Fibroblast of skin of left quadriceps (primary cell): ENCODE data around the gene LRRC28.

ENCODE experiments used
- DNase-seq, 2 experiments: peaks; one replicate each; pipeline ENCODE4 v3.0.0-alpha.2; 2013; ENCODE audit warnings: low read depth in 2 of 2

Gene LRRC28

DNA sequence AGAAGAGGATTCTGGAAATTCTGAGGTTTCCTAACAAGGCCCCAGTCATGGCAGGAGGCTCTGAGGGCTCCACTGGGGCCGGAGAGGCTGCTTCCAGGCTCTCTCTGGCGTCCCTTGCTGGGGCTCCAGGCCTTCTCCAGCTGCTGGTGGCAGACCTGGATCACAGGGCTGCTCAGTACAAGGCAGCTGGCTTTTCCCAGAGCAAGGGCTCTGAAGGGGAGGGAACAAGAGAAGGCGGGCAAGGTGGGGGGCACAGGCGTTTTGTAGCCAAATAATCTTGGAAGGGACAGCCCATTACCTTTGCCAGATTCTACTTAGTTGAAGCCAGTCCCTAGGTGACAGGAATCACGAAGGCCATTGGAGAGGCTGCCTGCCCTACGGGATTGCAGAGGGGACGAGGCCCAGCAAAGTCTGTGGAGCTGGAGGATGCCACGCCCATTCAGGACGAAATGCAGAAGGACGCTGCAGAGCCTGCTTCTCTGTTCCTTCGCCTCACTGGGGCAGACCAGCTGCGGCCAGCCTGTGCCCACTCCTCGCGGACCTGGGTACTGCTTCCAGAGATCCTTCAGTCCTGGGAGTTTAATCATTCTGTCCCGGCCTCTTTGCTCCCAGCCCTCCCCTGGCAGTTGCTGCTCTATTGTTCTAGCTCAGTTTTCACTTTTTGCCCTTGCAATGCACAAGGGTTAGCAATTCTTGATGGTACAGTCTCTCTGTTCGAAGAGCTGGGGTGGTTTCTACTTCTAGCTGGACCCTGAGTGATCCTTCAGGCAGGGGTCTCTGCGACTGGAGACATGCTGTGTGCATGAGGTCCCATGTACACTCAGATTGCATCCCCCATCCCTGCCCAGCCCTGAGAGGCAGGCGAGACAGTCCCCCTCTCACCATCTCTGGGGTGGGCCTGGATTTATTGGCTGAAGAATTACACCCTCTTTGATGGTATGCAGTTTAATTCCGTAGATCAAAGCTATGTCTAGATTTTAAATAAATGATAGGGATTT, 165.2 kb downstream of the LRRC28 start:
- DNase-seq, result no peak

DNA sequence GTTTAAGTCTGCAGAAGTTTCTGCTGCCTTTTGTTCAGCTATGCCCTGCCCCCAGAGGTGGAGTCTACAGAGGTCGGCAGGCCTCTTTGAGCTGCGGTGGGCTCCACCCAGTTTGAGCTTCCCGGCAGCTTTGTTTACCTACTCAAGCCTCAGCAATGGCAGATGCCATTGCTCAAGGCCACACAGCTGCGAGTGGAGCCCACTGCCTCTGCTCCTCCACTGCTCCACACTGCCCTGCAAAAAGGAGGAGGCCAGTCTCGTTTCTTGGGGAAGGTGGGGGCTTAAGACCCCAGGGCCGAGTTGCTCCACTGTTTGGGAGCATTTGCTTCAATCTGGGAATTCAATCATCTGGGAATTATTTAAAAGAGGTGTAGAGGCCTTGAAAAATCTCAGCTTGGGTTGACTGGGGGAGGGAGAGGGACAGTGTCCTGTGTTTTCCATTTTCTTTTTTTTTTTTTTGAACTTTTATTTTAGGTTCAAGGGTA, 169.9 kb downstream of the LRRC28 start:
- no peak for DNase-seq

GRCh38 chr15:99421758-99422157, 170.5 kb downstream of the LRRC28 start:
- no peak for DNase-seq

DNA sequence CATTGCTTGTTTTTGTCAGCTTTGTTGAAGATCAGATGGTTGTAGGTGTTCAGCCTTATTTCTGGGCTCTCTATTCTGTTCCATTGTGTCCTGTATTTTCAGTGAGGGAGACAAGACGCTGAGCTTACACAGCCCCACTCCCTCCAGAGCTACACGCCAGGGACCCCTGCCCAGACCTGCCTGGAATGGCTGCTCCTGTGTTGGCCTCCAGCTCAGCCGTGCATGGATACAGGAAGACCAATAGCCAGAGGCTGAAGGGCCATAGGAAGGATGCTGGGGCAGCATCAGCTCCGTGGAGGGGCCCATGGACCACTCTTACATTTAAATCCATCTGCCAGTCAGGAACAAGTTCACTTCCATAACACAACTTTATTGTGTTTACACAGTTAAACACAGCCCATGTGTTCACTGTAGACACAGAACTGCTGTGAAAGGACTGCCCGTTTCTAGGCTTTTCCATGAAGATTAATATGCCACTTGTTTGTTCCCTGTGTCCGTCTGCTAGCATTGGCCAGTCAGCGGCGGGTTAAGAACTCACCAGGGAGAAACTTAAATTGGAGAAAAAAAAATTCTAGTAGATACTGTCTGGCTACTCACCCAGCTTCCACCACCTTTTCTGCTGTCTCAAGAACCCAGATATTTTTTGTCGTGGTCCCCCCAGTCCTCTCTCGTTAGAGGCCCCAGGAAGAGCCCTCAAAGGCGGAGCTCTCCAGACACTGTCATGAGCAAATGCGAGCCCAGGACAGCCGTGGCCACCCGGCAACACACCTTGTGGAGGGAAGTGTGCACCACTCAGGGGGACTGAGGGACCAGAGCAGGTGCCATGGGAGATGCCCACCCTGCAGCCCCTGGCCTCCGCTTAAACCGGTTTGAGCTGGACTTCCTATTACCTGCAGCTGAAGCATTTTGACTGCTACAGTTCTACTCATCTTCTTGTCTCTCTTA, 172.2 kb downstream of the LRRC28 start:
- DNase-seq, result no peak

- DNase-seq, result no peak
These were observed 172.9 kb downstream of the LRRC28 start for GRCh38 chr15:99424131-99424571.

- peak; percentile 67 for DNase-seq
These were observed 173.8 kb downstream of the LRRC28 start for GRCh38 chr15:99424978-99425656.

DNA sequence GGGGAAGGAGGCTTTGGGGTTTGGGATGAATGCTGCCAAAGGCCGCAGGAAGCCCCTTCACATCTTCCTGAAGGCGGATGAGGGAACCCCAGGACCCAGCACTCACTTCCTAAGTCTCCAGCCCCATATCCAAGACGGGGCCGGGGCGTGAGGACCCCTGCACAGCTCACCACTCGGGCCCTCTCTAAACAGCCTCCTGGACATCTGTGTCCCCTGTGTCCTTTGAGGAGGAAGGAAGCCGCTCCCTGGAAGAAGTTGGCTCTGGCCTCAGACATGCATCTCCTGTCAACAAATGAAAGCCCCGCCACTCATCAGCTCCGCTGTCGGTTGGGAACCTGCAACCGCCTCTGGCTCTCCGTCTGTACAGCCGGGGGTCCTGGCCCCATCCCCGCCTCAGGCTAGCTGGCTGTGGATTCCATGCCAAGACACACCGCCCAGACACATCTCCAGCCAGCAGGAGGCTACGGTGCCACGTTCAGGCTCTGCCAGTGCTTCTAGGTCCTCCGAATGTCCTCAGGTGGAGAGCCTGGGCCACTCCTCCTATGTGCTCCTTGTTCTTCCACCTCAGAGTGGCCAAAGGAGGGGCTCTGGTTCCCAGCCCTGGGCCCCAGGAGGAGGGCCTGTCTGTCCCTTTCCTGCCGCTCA, 174.5 kb downstream of the LRRC28 start:
- DNase-seq, result no peak

- no peak for DNase-seq
These were observed 175.3 kb downstream of the LRRC28 start for GRCh38 chr15:99426431-99427105.

- DNase-seq, result no peak
These were observed 175.9 kb downstream of the LRRC28 start for GRCh38 chr15:99427210-99427609.

DNA sequence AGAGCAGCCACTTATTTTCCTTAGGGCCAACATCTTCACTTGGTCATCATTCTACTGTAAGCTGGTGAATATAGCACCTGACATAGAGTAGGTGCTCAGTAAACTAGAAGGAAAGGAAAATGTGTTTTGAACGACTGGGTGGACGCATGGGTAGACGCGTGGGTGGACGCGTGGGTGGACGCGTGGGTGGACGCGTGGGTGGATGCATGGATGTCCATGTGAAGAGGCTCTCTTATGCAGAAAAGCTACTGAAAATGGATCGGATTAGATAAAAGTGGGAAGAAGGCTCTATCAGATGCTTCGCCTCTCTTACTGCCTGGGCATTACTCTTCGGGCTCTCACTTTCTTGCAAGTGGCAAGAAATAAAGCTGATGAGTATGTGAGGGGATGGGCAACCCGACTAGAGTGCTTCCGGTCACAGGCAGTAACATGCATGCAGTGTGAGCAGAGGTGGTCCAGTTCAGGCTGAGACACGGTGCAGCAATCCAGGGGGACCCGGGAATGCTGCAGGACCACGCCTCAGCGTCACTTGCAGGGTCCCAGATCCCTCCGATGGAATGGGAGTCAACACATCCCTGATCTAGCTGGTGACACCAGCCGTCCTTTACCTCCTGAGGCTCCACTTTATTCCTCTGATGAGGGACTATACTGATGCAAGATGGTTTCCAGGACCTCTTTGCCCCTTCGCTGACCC, 176.5 kb downstream of the LRRC28 start:
- DNase-seq, result no peak

DNA sequence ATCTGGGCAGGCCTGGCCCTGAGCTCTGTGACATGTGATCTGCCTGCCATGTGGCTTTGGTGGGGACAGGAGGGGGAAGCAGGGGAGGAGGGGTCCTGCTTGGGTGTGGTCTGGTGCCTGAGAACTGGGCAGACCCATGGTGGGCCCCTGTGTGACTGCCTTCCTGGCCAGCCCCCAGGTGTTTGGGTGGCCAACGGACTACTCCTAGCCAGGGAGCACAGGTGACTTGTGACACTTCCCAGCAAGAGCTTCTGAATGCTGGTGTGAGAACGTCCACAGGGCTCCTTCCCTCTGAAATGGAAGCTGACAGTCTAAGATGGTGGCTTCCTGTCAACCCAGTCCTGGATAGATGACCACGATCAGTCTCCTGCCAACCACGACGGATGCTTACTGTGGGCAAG, 178.4 kb downstream of the LRRC28 start:
- DNase-seq, result no peak

DNA sequence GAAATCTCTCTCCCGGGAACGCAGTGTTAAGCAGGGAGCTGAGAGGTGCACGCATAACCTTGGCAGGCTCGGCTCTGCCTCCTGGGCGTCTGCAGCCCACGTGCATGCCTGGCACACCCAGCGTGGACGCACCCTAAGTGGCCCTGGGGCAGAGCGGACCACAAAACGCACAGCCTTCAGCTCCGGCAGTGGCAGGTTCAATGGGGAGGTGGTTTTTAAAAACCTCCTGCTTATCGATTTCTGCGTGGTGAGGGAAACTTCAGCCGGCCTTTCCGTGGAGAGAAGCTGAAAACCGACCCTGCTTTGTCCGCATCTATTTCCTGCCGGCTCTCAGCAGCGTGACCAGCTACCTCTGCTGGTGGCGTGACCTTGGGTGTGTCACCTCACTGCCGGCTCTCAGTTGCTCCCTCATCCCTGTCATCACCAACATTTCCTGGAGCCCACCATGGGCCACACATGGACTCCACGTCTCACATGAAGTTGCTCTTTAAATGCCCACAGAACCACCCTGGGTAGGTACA, 179.7 kb downstream of the LRRC28 start:
- no peak for DNase-seq

GRCh38 chr15:99431661-99432091, 180.4 kb downstream of the LRRC28 start:
- DNase-seq, result no peak

GRCh38 chr15:99432271-99433025, 181.2 kb downstream of the LRRC28 start:
- DNase-seq, result no peak

DNA sequence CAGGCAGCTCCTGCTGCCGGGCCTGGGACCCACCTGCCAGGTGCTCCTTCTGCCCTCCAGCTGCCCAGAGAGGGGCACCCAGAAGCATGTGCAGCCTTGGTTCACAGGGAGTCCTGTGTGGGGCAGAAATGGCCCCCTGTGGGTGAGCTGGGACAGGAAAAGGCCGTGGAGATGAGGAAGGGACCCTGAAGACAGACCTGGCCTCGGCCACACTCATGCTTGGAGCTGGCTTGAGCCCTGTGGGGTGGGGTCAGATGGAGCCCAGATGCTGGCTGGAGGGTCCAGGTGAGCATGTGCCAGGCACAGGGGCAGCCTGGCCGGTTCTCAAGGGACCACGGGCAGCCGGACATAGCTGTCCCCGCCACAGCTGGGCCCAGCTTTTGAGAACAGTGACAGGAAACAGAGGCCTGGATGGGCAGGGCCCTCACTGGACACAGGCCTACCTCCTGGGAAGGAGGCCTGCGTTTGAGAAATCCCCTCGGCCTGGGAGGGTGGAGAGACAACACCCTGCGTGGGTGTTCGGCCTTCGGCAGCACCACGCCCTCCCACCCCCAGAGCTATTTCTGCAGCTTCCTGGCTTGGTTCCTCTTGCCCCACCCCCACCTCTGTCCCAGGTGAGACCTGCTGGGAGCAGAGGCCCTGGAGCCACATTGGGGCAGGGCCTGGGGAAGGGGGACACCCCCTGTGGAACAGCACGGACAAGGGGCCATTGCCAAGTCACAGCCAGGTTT, 181.9 kb downstream of the LRRC28 start:
- DNase-seq, result no peak

- DNase-seq, result no peak
These were observed 182.6 kb downstream of the LRRC28 start for GRCh38 chr15:99433757-99434450.

- no peak for DNase-seq
These were observed 183.3 kb downstream of the LRRC28 start for GRCh38 chr15:99434506-99435112.
